ENCODE results near the gene TMEM191C.
"Not testable (repeated sequence)": the region's sequence is repeated elsewhere in the genome, so short reads cannot be mapped to it uniquely, and the experiment has no call there.

GRCh38 chr22:21434378-21435233 lies 32.6 kb upstream of the TMEM191C start:
- TF ChIP-seq EZH2 (IDR thresholded peaks at IDR 0.05); POLR2AphosphoS5 (IDR thresholded peaks at IDR 0.05; ENCODE audit: borderline replicate concordance, low read depth, low read length); FOXP2 (optimal IDR thresholded peaks at IDR 0.05; ENCODE audit: control extremely low read depth, extremely low read length, insufficient read depth): not testable (repeated sequence)
